OCI-LY7 (cell line): ENCODE data around the gene PCDH9. TPM values are rescaled to one million over a fixed set of nuclear protein-coding genes. Genes with fewer than 3 reads are reported as not detected.

Experiments
- BruUV-seq: library from RNA; stranded (reverse); fragments of 400-500 nt; replicated peaks from 2 replicates; lab custom pipeline; 2021; lab: Mats Ljungman, UMichigan
- CTCF ChIA-PET: fragments of 300-600 bp; sonication (Branson Sonifier 250); formaldehyde crosslinking; loops from one replicate; lab custom pipeline; 2022; ENCODE audit warnings: antibody characterized with exemption; ENCODE audit not compliant: unreplicated experiment; lab: Charles Lee
- POLR2A ChIA-PET: fragments of 300-600 bp; sonication (Branson Sonifier 250); formaldehyde crosslinking; loops from one replicate; lab custom pipeline; 2022; ENCODE audit warnings: antibody characterized with exemption; lab: Charles Lee
- DNase-seq: peaks from one replicate; pipeline ENCODE4 v3.0.0-alpha.2; 2015; ENCODE audit warnings: low spot score
- H2AFZ ChIP-seq: fragments of 200-600 bp; sonication (generic), shearing (Covaris generic); 2 replicates; pipeline ENCODE4 v1.6.1; 2014; ENCODE audit warnings: mild to moderate bottlenecking, antibody characterized with exemption, low read length, moderate library complexity
- H3K27ac ChIP-seq: fragments of 200-600 bp; sonication (generic); 2 replicates; pipeline ENCODE4 v1.5.1; 2014; ENCODE audit warnings: mixed run types, low read depth, mild to moderate bottlenecking, moderate library complexity, low read length, inconsistent platforms; ENCODE audit not compliant: poor library complexity, severe bottlenecking
- H3K36me3 ChIP-seq: fragments of 200-600 bp; sonication (generic); 2 replicates; pipeline ENCODE4 v1.6.1; 2014; ENCODE audit warnings: mild to moderate bottlenecking, antibody characterized with exemption, low read length, moderate library complexity, mixed read lengths; ENCODE audit not compliant: insufficient read depth
- H3K4me1 ChIP-seq: fragments of 200-600 bp; sonication (generic); 2 replicates; pipeline ENCODE4 v1.5.1; 2014; ENCODE audit warnings: mild to moderate bottlenecking, low read length; ENCODE audit not compliant: insufficient read depth, poor library complexity, severe bottlenecking
- H3K4me2 ChIP-seq: fragments of 200-600 bp; sonication (generic); 2 replicates; pipeline ENCODE4 v1.6.1; 2014; ENCODE audit warnings: mild to moderate bottlenecking, low read length
- H3K4me3 ChIP-seq: fragments of 200-600 bp; sonication (generic); 2 replicates; pipeline ENCODE4 v1.5.1; 2014; ENCODE audit warnings: mild to moderate bottlenecking, low read depth, low read length; ENCODE audit not compliant: poor library complexity, severe bottlenecking
- H3K79me2 ChIP-seq: fragments of 200-600 bp; sonication (generic); 2 replicates; pipeline ENCODE4 v1.6.1; 2016; ENCODE audit warnings: low read depth, mild to moderate bottlenecking, low read length, moderate library complexity, mixed read lengths; ENCODE audit not compliant: insufficient read depth
- H3K9me2 ChIP-seq: fragments of 200-600 bp; sonication (generic); 2 replicates; pipeline ENCODE4 v1.6.1; 2016; ENCODE audit warnings: mild to moderate bottlenecking, low read length, mixed read lengths; ENCODE audit not compliant: insufficient read depth
- H3K9me3 ChIP-seq: fragments of 200-600 bp; sonication (generic); 2 replicates; pipeline ENCODE4 v1.6.1; 2014; ENCODE audit warnings: mild to moderate bottlenecking, mixed run types, low read length, mixed read lengths
- H4K20me1 ChIP-seq: fragments of 200-600 bp; sonication (generic); 2 replicates; pipeline ENCODE4 v1.6.1; 2014; ENCODE audit warnings: mild to moderate bottlenecking, antibody characterized with exemption, low read length, moderate library complexity, mixed read lengths; ENCODE audit not compliant: insufficient read depth
- CTCF ChIP-seq: fragments of 200-600 bp; sonication (generic); conservative IDR thresholded peaks from 2 replicates; pipeline ENCODE4 v1.5.1; 2014; ENCODE audit warnings: mild to moderate bottlenecking, antibody characterized with exemption, low read length, moderate library complexity, mixed read lengths
- EZH2phosphoT487 ChIP-seq: fragments of 200-600 bp; sonication (generic); IDR thresholded peaks from 2 replicates; pipeline ENCODE4 v1.6.1; 2018; ENCODE audit warnings: low read depth, borderline replicate concordance, mild to moderate bottlenecking, mixed run types, antibody characterized with exemption, low read length, moderate library complexity, mixed read lengths
- intact Hi-C: fragments of 100-400 bp; cut with micrococcal nuclease; formaldehyde crosslinking; loops from one replicate; pipeline ENCODE4 v1.10.0; 2022; ENCODE audit not compliant: unreplicated experiment
- total RNA-seq, 2 experiments: library from RNA; depleted of rRNA in 1 of 2; stranded (reverse); fragments of >200 nt in 1 of 2; shearing (Covaris generic) in 1 of 2; gene quantifications; 2 replicates each; pipeline ENCODE4 v1.2.3, GENCODE V29; 2014 to 2022

Gene PCDH9
- total RNA-seq, 2 experiments from 2014 or later = 20.1 to 26.0 TPM

GRCh38 chr13:66723576-66723975 lies 506.6 kb downstream of the PCDH9 start:
- H3K36me3 ChIP-seq = no peaks in the 10 kb centered on the region; the same call in 1 of the 2 replicates
- TF ChIP-seq CTCF = no peak
- TF ChIP-seq EZH2phosphoT487 = no peak
- H3K27ac ChIP-seq = no peak overlapping the region
- BruUV-seq = no TSS peak
- peak overlapping the region; percentile 42; the same call in 1 of the 2 replicates for H2AFZ ChIP-seq
- no peaks in the 10 kb centered on the region for H3K9me2 ChIP-seq
- no peak overlapping the region for H3K4me2 ChIP-seq
- intact Hi-C loops = no loop called here
- H3K4me1 ChIP-seq = no peaks in the 10 kb centered on the region
- H3K9me3 ChIP-seq = peaks cover 6% of the 10 kb centered on the region; the same call in 1 of the 2 replicates
- H4K20me1 ChIP-seq = no peaks in the 10 kb centered on the region
- no peak for DNase-seq
- POLR2A ChIA-PET = interaction anchor here (0.7 to 1.3 kb wide), 4 partner anchors 11 to 505 kb away, joined by 3 to 6 read pairs (median 3); no protein-coding TSS in a partner anchor
- H3K79me2 ChIP-seq = no peaks in the 10 kb centered on the region
- CTCF ChIA-PET = no interaction called here
- H3K4me3 ChIP-seq = no peak overlapping the region

- Histone ChIP-seq H2AFZ (no peak overlapping the region), H3K4me3 (no peak overlapping the region), H3K9me2 (no peaks in the 10 kb centered on the region), H3K9me3 (no peaks in the 10 kb centered on the region), H3K4me1 (no peaks in the 10 kb centered on the region), H3K79me2 (no peaks in the 10 kb centered on the region), H3K27ac (no peak overlapping the region), H3K4me2 (no peak overlapping the region), H3K36me3 (no peaks in the 10 kb centered on the region), H4K20me1 (no peaks in the 10 kb centered on the region)
- intact Hi-C loops = no loop called here
- no TSS peak for BruUV-seq
- TF ChIP-seq EZH2phosphoT487 (no peak), CTCF (no peak)
- DNase-seq = no peak
- ChIA-PET POLR2A (interaction anchor here (0.6 to 2.7 kb wide), 11 partner anchors 10 to 476 kb away, joined by 3 to 13 read pairs (median 3); no protein-coding TSS in a partner anchor), CTCF (no interaction called here)
Observed at GRCh38 chr13:66716538-66716937, 513.6 kb downstream of the PCDH9 start.

- peak; percentile 69 for TF ChIP-seq CTCF
- no peak for TF ChIP-seq EZH2phosphoT487
- no peaks in the 10 kb centered on the region for H3K9me2 ChIP-seq
- no peak overlapping the region for H3K27ac ChIP-seq
- H2AFZ ChIP-seq = peak overlapping the region; percentile 5; the same call in 1 of the 2 replicates
- H3K4me3 ChIP-seq = no peak overlapping the region
- H3K9me3 ChIP-seq = no peaks in the 10 kb centered on the region
- H4K20me1 ChIP-seq = no peaks in the 10 kb centered on the region
- CTCF ChIA-PET = no interaction called here
- H3K4me2 ChIP-seq = no peak overlapping the region
- no TSS peak for BruUV-seq
- POLR2A ChIA-PET = no interaction called here
- no peaks in the 10 kb centered on the region for H3K79me2 ChIP-seq
- intact Hi-C loops = no loop called here
- no peaks in the 10 kb centered on the region for H3K36me3 ChIP-seq
- no peaks in the 10 kb centered on the region for H3K4me1 ChIP-seq
- no peak for DNase-seq
Observed at GRCh38 chr13:66714795-66715194, 515.3 kb downstream of the PCDH9 start.
